ENCODE data around the gene SND1.

DNA sequence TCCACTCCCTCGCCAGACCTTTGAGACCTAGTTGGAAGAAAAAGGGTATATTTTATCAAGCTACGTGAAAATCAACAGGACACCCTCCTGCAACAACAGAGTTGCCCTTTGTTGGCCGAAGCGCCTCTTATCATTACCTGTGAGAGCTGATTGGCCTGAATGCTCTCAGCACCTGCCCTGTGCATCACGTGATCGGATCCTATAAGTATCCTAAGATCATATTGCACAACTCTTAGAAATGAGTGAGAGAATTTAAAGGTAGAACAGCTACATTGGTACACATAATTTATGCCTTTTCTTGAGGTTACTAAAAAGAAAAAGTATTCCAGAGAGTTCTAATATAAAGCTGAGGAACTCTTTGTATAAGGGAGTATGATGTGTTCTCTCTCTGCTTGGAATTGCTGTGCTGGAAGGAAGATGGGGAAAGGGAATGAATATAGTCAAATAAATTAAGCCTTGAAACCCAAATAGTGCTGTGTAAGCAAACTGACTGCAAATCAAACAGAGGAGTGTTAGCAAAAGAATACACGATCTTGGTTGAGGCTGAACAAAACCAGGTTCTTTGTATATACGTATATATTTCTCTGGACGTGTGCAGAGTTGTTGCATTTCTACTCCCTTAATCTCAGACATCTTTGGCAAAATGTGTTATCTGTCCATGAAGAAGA lies 309.9 kb downstream of the SND1 start:
- TF ChIP-seq, protein P1, sequence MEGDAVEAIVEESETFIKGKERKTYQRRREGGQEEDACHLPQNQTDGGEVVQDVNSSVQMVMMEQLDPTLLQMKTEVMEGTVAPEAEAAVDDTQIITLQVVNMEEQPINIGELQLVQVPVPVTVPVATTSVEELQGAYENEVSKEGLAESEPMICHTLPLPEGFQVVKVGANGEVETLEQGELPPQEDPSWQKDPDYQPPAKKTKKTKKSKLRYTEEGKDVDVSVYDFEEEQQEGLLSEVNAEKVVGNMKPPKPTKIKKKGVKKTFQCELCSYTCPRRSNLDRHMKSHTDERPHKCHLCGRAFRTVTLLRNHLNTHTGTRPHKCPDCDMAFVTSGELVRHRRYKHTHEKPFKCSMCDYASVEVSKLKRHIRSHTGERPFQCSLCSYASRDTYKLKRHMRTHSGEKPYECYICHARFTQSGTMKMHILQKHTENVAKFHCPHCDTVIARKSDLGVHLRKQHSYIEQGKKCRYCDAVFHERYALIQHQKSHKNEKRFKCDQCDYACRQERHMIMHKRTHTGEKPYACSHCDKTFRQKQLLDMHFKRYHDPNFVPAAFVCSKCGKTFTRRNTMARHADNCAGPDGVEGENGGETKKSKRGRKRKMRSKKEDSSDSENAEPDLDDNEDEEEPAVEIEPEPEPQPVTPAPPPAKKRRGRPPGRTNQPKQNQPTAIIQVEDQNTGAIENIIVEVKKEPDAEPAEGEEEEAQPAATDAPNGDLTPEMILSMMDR (conservative IDR thresholded peaks at IDR 0.05 in 1 of 2, IDR thresholded peaks at IDR 0.05 in 1 of 2; ENCODE audit: low read depth in 1 of 2, low read length in 2 of 2), result no peak
- TF ChIP-seq EZH2 (IDR thresholded peaks at IDR 0.05; ENCODE audit: low read length, missing control alignments), result no peak
